Activated CD4-positive, alpha-beta T cell treated with anti-CD3 and anti-CD28 coated beads, Interleukin-2, amount 50 U/mL, for 24 hours (primary cell): ENCODE measurements around the gene PLVAP.

ENCODE experiments used
- DNase-seq, 2 donors: peaks; one replicate each; pipeline ENCODE4 v3.0.0-alpha.2; 2020; ENCODE audit warnings: low read depth in 1 of 2, low spot score in 1 of 2

PLVAP gene

DNA sequence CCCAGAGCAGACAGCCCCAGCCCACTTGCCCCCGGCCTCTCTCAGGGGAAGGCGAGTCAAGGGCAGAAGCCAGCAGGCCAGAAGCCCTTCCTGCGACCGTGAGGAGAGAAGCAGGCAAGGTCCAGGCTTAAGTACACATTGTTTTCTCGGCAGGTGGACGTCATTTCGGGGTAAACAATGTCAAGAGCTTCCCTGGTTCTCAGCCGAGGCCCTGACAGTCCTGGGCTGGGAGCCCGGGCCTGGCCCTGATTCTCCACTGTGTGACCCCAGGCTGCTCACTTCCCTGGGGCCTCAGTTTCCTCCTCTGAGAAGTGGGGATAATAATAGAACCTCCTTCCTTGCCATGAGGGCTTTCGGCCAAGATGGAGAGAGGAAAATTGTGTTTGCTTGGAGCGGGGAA lies 19.4 kb downstream of the PLVAP start:
- no peak for DNase-seq

DNA sequence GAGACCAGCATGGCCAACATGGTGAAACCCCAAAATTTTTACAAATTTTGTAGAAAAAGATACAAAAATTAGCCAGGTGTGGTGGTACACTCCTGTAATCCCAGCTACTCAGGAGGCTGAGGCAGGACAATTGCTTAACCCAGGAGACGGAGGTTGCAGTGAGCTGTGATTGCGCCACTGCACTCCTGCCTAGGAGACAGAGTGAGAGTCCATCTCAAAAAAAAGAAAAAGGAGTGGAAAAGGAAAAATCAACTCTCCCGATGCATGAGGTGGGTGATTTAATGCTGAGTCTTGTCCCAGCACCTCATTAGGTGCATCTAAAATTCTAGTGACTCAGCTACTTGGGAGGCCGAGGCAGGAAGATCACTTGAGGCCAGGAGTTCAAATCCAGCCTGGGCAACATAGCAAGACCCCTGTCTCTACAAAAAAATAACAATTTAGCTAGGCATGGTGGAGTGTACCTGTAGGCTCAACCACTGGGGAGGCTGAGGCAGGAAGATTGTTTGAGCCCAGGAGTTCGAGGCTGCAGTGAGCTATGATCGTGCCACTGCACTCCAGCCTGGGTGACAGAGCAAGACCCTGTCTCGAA lies 20.0 kb downstream of the PLVAP start:
- DNase-seq = no peak

DNA sequence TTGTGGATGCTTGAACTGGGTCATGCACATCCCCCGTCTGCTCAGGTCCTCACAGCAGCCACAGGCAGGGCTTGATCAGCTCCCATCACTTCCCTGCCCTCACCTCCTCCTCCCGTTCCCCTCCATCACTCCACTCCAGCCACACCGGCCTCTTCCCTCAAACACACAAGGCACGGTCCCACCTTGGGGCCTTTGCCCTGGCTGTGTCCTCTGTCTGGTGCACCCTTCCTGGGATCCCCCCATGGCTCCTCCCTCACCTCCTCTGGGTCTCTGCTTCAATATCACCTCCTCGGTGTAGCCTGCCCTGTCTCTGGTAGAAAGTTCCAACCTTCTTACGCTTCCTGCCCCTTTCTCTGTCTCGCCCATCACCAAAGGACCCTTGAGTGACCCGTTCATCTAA lies 23.8 kb downstream of the PLVAP start:
- DNase-seq = no peak

DNA sequence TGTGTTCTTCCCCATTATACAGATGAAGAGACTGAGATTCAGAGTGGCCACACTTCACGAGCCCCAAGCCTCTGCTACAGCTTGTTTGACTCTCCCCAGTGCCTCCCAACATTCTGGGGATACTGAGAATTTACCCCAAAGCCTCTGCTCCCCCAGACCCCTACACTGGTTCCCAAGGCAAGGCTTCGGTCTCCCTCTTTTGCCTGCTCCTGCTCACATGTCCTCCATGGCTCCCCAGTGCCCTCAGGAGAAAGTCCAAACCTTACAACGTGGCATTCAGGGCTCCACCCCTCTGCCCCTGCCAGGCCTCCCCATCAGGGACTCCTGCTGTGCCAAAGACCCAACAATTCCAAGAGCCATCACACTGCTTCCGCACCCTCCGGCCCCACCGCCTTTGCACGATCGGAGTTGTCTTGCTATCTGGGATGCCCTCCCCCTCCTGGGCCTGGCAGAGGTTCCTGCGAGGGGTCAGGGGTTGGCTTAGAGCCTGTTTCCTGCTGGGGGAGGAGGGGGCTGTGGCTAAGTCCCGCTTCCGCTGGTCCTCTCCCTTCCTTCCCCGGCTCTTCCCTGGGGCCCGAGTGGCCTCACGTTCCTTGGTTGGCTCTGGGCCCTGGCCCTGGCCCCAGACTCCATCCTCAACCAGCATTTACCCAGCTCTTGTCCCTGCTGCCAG lies 24.4 kb downstream of the PLVAP start:
- no peak for DNase-seq

DNA sequence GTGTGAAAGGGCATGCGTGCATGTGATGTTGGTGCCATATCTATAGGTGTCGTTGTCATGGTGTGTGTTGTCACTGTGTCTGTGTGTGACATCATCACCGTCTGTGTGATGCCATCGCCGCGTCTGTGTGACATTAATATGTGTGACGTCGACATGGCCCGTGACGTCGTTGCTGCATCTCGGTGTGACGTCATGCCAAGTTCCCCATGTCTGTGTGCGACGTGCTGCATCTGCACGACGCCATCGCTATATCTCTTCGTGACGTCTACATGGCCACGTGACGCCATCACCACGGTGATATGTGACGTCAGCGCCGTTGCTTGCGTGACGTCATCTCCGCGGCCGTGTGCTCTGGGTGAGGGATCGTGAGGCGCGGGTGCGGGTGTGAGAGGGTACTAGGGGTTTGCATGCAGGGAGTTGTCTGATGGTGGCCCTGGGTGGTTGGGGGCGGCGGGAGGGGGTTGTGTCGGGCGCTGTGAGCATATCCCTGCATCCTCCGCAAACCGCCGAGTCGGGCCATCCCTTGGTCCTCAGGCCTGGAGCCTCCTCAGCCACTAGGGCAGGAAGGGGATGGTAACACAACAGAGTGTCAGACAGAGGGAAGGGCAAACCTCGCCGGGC lies 25.2 kb downstream of the PLVAP start:
- DNase-seq = no peak

DNA sequence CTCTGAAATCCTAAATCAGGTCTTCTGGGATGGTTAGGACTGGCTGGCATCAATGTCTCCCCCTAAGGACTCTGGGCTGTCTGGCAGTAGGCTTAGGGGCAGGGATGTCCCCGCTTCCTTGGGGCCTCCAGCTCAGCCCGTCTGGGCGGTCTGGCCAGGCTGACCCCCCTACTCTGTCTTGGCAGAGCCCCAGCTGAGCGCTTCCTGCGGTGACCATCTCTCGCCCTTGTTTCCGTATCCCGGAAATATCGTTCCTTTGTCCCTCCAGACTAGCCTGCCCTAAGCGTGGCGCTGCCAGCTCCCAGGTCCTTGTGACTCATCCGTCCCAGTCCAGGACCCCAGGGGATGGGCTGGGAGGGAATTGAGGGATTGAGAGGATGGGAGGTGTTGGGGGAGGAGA lies 28.4 kb downstream of the PLVAP start:
- DNase-seq = no peak

DNA sequence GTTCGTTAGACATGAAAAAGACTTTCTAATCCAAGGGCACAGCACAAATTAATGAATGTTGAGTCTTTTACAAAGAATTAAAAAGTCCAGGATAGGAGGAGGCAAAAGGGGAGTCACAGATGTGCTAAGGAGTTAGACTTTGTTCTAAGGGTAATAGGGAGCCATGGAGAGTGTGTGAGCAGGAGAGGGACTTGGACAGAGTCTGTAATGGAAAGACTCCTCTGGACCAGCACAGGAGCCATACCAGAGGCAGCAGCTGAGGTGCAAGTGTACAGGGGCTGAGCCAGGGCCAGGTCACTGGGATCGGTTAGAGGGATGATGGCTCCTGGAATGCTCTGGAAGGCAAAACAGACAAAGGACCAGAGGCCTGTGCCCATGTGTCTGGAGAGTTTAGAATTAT lies 29.3 kb downstream of the PLVAP start:
- DNase-seq = no peak

DNA sequence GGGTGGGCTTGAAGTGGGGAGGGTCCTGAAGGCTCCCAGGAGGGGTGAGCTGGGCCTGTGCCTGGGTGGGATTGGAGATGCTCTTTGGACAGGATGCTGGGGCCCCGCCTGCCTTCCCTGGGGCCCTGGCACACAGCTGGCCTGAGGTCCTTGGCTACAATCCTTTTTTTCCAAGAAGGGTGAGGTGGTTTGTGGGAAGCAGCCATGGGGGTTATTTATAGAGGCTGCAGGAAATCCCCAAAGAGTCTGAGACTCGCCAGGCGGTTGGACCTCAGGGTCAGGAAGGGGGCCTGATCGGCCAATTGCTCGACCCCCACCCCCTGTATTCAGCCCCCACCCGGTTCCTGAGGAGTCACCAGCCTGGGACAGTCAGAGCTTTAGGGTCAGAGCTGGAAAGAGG lies 29.8 kb downstream of the PLVAP start:
- DNase-seq = no peak

DNA sequence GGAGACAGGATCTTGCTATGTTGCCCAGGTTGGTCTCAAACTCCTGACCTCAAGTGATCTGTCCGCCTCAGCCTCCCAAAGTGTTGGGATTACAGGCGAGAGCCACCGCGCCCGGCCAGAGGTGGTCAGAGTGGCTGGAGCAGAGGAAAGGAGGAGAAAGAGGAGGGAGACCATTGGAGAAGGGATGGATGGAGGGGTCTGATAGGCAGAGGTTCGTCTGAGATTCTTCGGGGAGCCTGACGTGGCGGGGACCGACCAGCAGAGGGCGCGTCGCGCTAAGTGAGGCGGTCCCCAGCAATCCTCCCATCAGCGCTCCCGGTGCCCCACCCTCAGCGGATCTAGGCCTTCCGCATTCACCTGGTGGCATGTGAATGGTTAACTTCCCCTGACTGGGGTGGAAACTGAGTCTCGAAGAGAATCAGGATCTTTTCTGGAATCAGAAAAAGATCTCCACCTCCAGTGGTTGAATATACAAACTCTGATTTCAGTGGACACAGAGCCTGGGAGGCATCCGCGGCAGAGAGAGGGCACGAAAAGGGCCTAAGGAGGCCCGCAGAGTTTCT lies 31.0 kb downstream of the PLVAP start:
- peak; percentile 65 to 71 for DNase-seq

DNA sequence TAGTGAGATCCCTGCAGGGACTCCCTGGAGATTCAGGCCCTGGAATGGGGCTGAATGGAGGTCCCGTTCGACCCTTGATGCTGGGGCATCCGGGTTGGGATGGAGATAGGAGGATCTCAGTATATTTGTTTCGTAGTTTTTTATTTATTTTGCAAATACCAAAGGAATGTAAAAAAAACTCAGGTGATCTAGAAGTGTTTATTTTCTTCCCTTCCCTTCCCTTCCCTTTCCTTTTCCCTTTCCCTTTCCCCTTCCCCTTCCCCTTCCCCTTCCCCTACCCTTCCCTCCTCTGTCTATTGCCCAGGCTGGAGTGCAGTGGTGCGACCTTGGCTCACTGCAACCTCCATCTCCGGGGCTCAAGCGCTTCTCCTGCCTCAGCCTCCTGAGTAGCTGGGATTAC lies 35.3 kb downstream of the PLVAP start:
- no peak for DNase-seq

DNA sequence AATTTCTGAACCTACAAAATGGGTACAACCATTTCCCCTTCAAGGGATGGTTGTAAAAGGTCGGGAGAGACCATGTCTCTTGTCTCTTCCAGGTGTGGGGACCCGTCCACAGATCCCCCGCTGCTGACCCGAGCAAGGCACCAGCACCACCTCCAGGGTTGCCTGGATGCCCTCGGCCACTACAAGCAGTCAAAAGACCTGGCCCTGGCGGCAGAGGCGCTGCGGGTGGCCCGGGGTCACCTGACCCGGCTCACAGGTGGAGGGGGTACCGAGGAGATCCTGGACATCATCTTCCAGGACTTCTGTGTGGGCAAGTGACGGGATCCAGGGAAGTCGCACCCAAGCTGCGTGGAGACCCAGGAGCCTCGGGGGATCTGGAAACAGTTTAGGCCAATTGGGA lies 35.8 kb downstream of the PLVAP start:
- no peak for DNase-seq

DNA sequence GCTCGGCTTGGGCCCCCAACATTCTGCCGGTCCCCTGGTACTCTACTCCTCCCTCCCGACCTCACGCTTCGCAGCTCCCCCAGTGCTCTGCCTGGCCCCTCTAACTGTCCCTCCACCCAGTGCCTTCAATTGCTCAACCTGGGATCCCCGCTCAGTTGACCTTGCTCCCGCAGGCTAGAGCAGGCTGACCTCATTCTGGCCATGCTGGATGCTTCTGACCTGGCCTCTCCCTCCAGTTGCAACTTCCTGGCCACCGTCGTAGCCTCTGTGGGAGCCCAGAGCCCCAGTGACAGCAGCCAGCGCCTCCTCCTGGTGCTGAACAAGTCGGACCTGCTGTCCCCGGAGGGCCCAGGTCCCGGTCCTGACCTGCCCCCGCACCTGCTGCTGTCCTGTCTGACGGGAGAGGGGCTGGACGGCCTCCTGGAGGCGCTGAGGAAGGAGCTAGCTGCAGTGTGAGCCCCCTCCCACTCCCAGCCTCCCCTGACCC lies 36.2 kb downstream of the PLVAP start:
- no peak for DNase-seq

DNA sequence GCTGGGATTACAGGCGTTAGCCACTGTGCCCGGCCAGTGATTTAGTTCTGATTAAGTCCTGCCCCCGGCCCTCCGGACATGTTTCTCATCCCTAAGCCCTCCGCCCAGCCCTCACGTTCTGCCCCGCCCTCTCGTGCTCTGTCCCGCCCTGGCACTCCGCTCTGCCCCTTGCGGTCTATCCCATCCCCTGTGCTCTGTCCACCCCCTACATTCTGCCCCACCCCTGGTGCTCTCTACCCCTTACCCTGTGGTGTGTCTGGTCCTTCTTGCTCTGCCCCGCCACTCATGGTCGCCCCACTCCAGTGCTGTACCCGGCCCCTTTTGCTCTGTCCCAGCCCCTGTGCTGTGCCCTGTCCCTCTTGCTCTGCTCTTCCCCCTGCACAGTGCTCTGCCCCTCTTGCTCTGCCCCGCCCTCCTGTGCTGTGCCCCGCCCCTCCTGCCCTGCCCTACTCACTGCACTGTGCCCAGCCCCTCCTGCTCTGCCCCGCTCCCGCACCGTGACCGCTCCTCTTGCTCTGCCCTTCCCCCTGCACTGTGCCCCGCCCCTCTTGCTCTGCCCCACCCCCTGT lies 36.8 kb downstream of the PLVAP start:
- DNase-seq = no peak

DNA sequence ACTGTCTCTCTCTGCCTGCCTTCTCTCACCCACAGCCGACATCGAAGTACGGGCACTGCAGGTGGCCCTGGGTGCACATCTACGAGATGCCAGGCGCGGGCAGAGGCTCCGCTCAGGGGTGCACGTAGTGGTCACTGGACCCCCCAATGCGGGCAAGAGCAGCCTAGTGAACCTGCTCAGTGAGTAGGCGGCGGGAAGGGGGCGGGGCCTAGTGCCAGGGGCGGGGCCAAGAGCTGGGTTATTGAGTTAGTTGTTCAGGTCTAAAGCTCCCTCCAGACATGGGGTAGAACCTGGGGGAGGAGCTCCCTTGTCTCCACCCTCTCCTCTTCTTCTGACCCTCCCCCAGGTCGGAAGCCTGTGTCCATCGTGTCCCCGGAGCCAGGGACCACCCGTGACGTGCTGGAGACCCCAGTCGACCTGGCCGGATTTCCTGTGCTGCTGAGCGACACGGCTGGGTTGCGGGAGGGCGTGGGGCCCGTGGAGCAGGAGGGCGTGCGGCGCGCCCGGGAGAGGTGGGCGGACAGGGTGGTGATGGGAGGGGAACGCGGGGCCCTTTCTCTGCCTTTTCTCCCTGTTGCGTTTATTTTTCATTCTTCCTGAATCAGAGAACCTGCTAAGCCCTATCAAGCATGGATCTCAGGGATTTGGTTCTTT lies 37.9 kb downstream of the PLVAP start:
- no peak for DNase-seq

DNA sequence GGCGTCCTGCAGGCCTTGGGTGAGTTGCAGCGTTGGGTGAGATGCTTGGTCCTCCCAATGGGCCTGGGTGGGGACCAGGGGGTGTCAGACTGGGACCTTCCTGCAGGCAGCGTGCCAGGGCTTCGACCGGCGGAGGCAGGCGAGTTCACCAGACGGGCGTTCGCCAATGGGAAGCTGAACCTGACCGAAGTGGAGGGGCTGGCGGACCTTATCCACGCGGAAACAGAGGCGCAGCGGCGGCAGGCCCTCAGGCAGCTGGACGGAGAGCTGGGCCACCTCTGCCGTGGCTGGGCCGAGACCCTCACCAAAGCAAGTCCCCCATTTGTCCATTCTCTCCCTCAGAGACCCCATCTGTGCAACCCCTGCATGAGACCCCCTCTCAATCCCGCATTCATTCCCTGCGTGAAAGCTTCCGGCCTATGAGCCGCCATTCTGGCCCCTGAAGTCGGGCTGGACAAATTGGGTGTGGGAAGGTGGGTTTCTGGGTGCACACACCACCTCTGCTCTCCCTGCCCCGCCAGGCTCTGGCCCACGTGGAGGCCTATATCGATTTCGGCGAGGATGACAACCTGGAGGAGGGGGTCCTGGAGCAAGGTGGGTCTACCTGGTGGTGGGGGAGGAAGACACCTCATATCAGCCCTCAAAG lies 38.6 kb downstream of the PLVAP start:
- DNase-seq = no peak

DNA sequence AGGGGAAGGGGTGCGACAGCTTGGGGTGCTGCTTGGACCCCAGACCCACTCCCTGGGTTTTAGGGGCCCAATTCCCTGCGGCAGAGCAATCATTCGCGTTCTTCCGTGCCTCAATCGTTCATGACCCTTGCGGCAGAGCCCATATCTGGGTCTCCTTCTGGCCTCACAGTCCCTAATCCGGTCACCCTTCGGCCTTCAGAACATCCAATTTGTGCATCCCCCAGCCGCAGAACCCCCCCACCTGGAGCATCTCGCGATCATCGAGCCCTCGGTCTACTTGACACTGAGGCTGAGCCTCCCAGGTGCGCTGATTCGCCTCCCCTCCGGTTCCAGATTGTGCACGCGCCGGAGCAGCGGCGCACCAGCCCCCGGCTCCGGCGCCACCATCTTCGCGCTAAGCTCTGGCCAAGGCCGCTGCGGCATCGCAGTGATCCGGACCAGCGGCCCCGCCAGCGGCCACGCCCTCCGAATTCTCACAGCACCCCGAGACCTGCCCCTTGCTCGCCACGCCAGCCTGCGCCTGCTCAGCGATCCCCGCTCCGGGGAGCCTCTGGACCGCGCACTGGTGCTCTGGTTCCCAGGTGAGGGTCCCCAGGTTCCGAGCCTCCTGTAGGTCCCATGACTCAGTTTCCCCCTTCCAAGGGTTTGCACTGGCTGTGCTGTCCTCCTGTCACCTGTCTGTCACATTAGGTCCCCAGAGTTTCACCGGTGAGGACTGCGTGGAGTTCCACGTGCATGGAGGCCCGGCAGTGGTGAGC lies 39.3 kb downstream of the PLVAP start:
- DNase-seq = no peak

DNA sequence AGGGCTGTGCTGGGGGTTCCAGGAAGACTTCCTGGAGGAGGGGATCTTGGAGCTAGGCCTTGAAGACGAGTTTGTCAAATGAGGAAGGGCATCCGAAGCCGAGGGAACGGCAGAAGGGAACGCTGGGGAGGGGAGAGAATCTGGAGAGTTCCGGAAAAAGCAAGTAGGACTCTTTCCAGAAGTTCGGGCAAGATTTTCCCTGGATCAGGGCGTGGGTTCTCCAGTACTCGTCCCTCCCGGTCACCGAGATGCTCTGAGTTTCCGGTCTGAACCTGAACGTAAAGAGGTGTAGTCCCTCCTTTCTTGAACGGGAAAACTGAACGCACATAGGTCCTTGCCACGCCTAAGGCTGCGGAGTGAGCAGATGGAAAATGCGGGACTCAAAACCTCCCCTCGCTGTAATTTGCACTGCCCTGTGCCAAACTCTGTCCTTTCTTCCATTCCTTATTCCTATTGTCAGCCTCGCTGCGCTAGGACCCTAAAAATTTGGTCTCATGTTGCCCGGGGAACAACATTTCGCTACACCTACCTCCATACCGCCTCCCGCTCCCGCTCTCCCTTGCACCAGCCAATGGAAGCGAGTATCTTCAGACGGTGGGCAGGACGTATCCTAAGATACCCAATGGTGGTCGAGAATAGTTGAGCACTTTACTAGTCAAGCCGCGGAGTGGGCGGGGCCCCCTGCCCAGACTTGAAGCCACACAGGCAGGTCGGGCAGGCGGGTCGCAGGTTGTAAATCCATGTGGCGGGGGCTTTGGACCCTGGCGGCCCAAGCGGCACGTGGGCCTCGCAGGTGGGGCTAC lies 40.1 kb downstream of the PLVAP start, which contains the start of gene GTPBP3:
TSS of gene GTPBP3 (plus strand) at position 682 of the 803 bp plus-strand sequence. CDS start at position 741, 59 bp downstream.
- peak; percentile 86 to 97 for DNase-seq

DNA sequence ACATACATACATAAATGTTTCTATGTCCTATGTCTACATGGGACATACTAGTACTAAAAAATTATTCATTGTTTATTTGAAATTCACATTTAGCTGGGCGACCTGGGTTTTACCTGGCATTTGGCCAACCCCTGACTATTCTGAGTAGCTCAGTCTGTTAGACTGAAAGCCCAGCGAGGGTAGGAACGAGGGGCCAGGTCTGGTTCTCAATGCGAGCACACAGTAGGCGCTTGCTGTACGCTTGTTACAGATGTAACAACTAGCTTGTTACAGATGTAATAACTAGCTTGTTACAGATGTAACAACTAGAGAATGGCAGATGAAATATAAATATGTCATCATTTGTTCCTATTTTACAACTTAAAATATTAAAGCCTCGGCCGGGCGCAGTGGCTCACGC lies 41.6 kb downstream of the PLVAP start:
- no peak for DNase-seq
